PC-9 (cell line): ENCODE measurements around the gene FAT1.

ENCODE experiments used
- EZH2 ChIP-seq: fragments of 200-600 bp; sonication (generic); IDR thresholded peaks from 2 replicates; pipeline ENCODE4 v1.8.0; 2017; ENCODE audit warnings: antibody characterized with exemption, low read depth
- TF ChIP-seq, protein P1 (sequence below): fragments of 200-600 bp; sonication (generic); conservative IDR thresholded peaks from 2 replicates; pipeline ENCODE4 v1.6.1; 2017; ENCODE audit warnings: mixed run types, antibody characterized with exemption, mild to moderate bottlenecking, moderate library complexity

DNA sequence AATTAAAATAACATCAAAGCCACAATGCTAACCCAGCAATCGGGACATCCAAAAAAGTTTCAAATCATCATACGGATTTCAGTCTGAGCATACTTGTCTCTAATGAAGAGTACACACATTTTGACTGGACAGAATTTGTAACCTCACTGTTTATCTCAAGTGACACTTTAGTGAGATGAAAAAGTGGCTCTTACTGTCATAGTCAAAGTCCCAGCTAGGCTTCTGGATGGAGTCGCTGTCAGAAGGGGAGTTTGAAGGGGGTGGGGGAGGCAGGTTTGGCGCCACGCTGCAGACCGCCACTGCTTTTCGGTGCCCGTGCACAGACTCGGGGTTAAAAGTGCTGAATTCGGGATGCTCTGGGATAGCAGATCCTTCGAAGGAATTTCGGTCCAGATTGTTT lies 127.3 kb downstream of the FAT1 start:
- TF ChIP-seq, protein P1, sequence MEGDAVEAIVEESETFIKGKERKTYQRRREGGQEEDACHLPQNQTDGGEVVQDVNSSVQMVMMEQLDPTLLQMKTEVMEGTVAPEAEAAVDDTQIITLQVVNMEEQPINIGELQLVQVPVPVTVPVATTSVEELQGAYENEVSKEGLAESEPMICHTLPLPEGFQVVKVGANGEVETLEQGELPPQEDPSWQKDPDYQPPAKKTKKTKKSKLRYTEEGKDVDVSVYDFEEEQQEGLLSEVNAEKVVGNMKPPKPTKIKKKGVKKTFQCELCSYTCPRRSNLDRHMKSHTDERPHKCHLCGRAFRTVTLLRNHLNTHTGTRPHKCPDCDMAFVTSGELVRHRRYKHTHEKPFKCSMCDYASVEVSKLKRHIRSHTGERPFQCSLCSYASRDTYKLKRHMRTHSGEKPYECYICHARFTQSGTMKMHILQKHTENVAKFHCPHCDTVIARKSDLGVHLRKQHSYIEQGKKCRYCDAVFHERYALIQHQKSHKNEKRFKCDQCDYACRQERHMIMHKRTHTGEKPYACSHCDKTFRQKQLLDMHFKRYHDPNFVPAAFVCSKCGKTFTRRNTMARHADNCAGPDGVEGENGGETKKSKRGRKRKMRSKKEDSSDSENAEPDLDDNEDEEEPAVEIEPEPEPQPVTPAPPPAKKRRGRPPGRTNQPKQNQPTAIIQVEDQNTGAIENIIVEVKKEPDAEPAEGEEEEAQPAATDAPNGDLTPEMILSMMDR: no peak
- TF ChIP-seq EZH2: no peak
